ENCODE measurements around the gene RNF168. TPM values are rescaled to one million over a fixed set of nuclear protein-coding genes. Genes with fewer than 3 reads are reported as not detected.

Gene RNF168
- total RNA-seq, 1 donor from 2014 or later, result 25.1 TPM

DNA sequence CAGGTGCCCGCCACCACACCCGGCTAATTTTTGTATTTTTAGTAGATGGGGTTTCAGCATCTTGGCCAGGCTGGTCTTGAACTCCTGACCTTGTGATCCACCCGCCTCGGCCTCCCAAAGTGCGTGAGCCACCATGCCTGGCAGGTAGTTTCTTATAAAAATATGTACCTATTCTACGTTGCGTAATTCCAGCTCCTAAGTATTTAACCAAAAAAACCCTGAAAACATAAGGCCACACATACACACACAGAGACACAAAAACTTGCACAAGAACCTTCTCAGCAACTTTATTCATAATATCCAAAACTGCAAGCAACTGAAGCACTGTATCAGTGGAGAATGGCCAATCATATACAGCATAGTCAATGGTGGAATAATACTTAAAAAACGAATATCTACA, 5.3 kb downstream of the RNF168 start:
- H3K9ac ChIP-seq, result no peak overlapping the region
- H3K27ac Mint-ChIP-seq, result no peak overlapping the region
- H3K9me3 ChIP-seq (ENCODE audit: low read depth), result no peaks in the 10 kb centered on the region
- H3K4me3 Mint-ChIP-seq, result no peak overlapping the region
- peaks cover 13% of the 10 kb centered on the region for H3F3A ChIP-seq (ENCODE audit: low read depth)
- H3K27me3 ChIP-seq, result no peaks in the 10 kb centered on the region
- TF ChIP-seq EZH2phosphoT487 (IDR thresholded peaks at IDR 0.05) (no peak), EZH2 (IDR thresholded peaks at IDR 0.05) (no peak)
- TF ChIP-seq, protein P1, sequence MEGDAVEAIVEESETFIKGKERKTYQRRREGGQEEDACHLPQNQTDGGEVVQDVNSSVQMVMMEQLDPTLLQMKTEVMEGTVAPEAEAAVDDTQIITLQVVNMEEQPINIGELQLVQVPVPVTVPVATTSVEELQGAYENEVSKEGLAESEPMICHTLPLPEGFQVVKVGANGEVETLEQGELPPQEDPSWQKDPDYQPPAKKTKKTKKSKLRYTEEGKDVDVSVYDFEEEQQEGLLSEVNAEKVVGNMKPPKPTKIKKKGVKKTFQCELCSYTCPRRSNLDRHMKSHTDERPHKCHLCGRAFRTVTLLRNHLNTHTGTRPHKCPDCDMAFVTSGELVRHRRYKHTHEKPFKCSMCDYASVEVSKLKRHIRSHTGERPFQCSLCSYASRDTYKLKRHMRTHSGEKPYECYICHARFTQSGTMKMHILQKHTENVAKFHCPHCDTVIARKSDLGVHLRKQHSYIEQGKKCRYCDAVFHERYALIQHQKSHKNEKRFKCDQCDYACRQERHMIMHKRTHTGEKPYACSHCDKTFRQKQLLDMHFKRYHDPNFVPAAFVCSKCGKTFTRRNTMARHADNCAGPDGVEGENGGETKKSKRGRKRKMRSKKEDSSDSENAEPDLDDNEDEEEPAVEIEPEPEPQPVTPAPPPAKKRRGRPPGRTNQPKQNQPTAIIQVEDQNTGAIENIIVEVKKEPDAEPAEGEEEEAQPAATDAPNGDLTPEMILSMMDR (IDR thresholded peaks at IDR 0.05), result no peak
- no peak overlapping the region for H3K4me3 ChIP-seq
- no peak overlapping the region for H2AFZ ChIP-seq (replicated peaks)
- peaks cover 7% of the 10 kb centered on the region for H3K27me3 Mint-ChIP-seq (ENCODE audit: insufficient read depth, low read depth)
- peaks cover 31% of the 10 kb centered on the region for H4K20me1 ChIP-seq (ENCODE audit: low read depth)
- peaks cover 4% of the 10 kb centered on the region for H3K9me3 Mint-ChIP-seq
- peaks cover 24% of the 10 kb centered on the region for H3K4me1 Mint-ChIP-seq
- H3K36me3 ChIP-seq, result no peaks in the 10 kb centered on the region
- H3K4me2 ChIP-seq, result no peak overlapping the region
- H3K27ac ChIP-seq, result no peak overlapping the region
- H3K79me2 ChIP-seq (ENCODE audit: low read depth), result peaks cover 100% of the 10 kb centered on the region
- peaks cover 45% of the 10 kb centered on the region for H3K36me3 Mint-ChIP-seq
- peaks cover 6% of the 10 kb centered on the region for H3K4me1 ChIP-seq
- DNase-seq (ENCODE audit: low spot score), result no peak

DNA sequence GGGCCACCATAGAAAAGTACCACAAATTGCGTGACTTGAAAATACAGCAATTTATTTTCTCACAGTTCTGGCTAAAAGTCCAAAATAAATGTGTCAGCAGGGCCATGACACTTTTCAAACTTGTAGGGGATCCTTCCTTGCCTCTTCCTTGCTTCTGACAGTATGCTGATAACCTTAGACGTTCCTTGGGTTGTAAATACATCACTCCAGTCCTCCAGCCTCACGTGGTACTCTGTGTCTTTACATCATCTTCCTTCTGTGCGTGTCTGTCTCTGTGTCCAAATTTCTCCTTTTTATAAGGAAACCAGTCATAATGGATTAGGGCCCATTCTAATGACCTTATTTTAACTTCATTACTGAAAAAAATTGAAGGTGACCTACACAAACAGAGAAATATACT, 7.4 kb downstream of the RNF168 start:
- Histone ChIP-seq H3K9me3 (ENCODE audit: low read depth) (no peaks in the 10 kb centered on the region), H3K4me2 (no peak overlapping the region), H3K27me3 (no peaks in the 10 kb centered on the region), H2AFZ (replicated peaks) (no peak overlapping the region), H3K4me1 (peaks cover 1% of the 10 kb centered on the region), H3F3A (ENCODE audit: low read depth) (no peaks in the 10 kb centered on the region), H3K36me3 (no peaks in the 10 kb centered on the region), H3K4me3 (no peak overlapping the region), H3K79me2 (ENCODE audit: low read depth) (peaks cover 100% of the 10 kb centered on the region), H3K27ac (no peak overlapping the region), H4K20me1 (ENCODE audit: low read depth) (peaks cover 26% of the 10 kb centered on the region), H3K9ac (no peak overlapping the region)
- DNase-seq (ENCODE audit: low spot score), result no peak
- Mint-ChIP-seq H3K27ac (no peak overlapping the region), H3K9me3 (peaks cover 7% of the 10 kb centered on the region), H3K36me3 (peaks cover 48% of the 10 kb centered on the region), H3K4me1 (peaks cover 24% of the 10 kb centered on the region), H3K27me3 (ENCODE audit: insufficient read depth, low read depth) (peaks cover 2% of the 10 kb centered on the region), H3K4me3 (no peak overlapping the region)
- TF ChIP-seq EZH2 (IDR thresholded peaks at IDR 0.05), result no peak
- no peak for TF ChIP-seq EZH2phosphoT487 (IDR thresholded peaks at IDR 0.05)

DNA sequence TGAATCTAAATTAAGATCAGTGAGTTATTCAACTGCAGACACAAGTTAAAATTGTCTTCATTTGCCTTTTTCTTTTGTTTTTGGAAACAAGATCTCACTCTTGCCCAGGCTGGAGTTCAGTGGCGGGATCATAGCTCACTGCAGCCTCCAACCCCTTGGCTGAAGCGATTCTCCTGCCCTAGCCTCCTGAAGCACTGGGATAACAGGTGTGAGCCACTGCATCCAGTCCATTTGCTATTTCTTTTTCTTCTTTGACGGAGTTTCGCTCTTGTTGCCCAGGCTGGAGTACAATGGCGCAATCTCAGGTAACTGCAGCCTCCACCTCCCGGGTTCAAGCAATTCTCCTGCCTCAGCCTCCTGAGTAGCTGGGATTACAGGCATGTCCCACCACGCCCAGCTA, 10.3 kb downstream of the RNF168 start:
- Histone ChIP-seq H3K27me3 (no peaks in the 10 kb centered on the region), H3K4me1 (no peaks in the 10 kb centered on the region), H3K27ac (no peak overlapping the region), H3F3A (ENCODE audit: low read depth) (no peaks in the 10 kb centered on the region), H2AFZ (replicated peaks) (no peak overlapping the region), H3K36me3 (no peaks in the 10 kb centered on the region), H3K79me2 (ENCODE audit: low read depth) (peaks cover 100% of the 10 kb centered on the region), H3K9me3 (ENCODE audit: low read depth) (no peaks in the 10 kb centered on the region), H3K4me2 (no peak overlapping the region), H3K4me3 (no peak overlapping the region), H3K9ac (no peak overlapping the region), H4K20me1 (ENCODE audit: low read depth) (peaks cover 16% of the 10 kb centered on the region)
- Mint-ChIP-seq H3K27ac (no peak overlapping the region), H3K4me1 (peaks cover 8% of the 10 kb centered on the region), H3K4me3 (no peak overlapping the region), H3K36me3 (peaks cover 32% of the 10 kb centered on the region), H3K9me3 (peaks cover 3% of the 10 kb centered on the region), H3K27me3 (ENCODE audit: insufficient read depth, low read depth) (peaks cover 2% of the 10 kb centered on the region)
- no peak for DNase-seq (ENCODE audit: low spot score)
- TF ChIP-seq EZH2phosphoT487 (IDR thresholded peaks at IDR 0.05), result no peak
- no peak for TF ChIP-seq EZH2 (IDR thresholded peaks at IDR 0.05)
- TF ChIP-seq, protein P1 (IDR thresholded peaks at IDR 0.05), result no peak

DNA sequence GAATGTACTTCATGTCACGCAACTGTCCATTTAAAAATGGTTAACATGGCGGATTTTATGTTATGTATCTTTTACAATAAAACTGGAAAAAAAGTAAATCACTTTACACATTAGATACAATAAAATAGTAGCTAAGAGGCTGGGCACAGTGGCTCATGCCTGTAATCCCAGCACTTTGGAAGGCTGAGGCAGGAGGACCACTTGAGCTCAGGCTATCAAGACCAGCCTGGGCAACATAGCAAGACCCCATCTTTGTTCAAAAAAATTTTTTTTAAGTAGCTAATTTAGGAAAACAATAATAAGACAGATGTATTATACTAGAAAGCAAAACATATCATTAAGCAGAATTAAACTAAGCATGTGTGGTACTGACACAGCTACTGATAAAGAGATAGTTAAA, 11.5 kb downstream of the RNF168 start:
- Mint-ChIP-seq H3K9me3 (peaks cover 3% of the 10 kb centered on the region), H3K4me1 (peaks cover 8% of the 10 kb centered on the region), H3K27ac (no peak overlapping the region), H3K27me3 (ENCODE audit: insufficient read depth, low read depth) (peaks cover 2% of the 10 kb centered on the region), H3K36me3 (peaks cover 32% of the 10 kb centered on the region), H3K4me3 (no peak overlapping the region)
- Histone ChIP-seq H3K4me1 (no peaks in the 10 kb centered on the region), H3K9me3 (ENCODE audit: low read depth) (no peaks in the 10 kb centered on the region), H4K20me1 (ENCODE audit: low read depth) (peaks cover 13% of the 10 kb centered on the region), H3F3A (ENCODE audit: low read depth) (no peaks in the 10 kb centered on the region), H3K27ac (no peak overlapping the region), H3K4me2 (no peak overlapping the region), H3K36me3 (no peaks in the 10 kb centered on the region), H3K4me3 (no peak overlapping the region), H3K79me2 (ENCODE audit: low read depth) (peaks cover 89% of the 10 kb centered on the region), H2AFZ (replicated peaks) (no peak overlapping the region), H3K9ac (no peak overlapping the region), H3K27me3 (no peaks in the 10 kb centered on the region)
- TF ChIP-seq EZH2 (IDR thresholded peaks at IDR 0.05), result no peak
- TF ChIP-seq, protein P1 (IDR thresholded peaks at IDR 0.05), result no peak
- DNase-seq (ENCODE audit: low spot score), result no peak
